Left ventricle myocardium inferior (tissue), 1 donor: ENCODE data around the gene MYRIP. TPM values are rescaled to one million over a fixed set of nuclear protein-coding genes. Genes with fewer than 3 reads are reported as not detected.

Experiments
- DNase-seq: peaks from one replicate; pipeline ENCODE4 v3.0.0-alpha.2; 2020
- H3K27ac ChIP-seq: fragments of 200-600 bp; replicated peaks from 2 replicates; pipeline ENCODE4 v1.8.0; 2021
- H3K27me3 ChIP-seq: fragments of 200-600 bp; 2 replicates; pipeline ENCODE4 v1.8.0; 2021; ENCODE audit warnings: low read depth
- H3K36me3 ChIP-seq: fragments of 200-600 bp; 2 replicates; pipeline ENCODE4 v1.8.0; 2021
- H3K4me1 ChIP-seq: fragments of 200-600 bp; 2 replicates; pipeline ENCODE4 v1.8.0; 2021
- H3K4me3 ChIP-seq: fragments of 200-600 bp; 2 replicates; pipeline ENCODE4 v1.8.0; 2021; ENCODE audit warnings: mild to moderate bottlenecking, moderate library complexity
- H3K9me3 ChIP-seq: fragments of 200-600 bp; replicated peaks from 2 replicates; pipeline ENCODE4 v1.8.0; 2021
- CTCF ChIP-seq: fragments of 200-600 bp; IDR thresholded peaks from 2 replicates; pipeline ENCODE4 v1.8.0; 2021; ENCODE audit warnings: antibody characterized with exemption, mild to moderate bottlenecking, borderline replicate concordance
- intact Hi-C: fragments of 100-400 bp; cut with micrococcal nuclease; formaldehyde crosslinking; loops from one replicate; pipeline ENCODE4 v1.11.0; 2022
- total RNA-seq: library from RNA; stranded (reverse); fragmentation: NEBNext Ultra II Directional; extraction: Animal tissue kit (Norgen Biotek cat#: 25700); gene quantifications from one replicate; pipeline ENCODE4 v1.2.1, GENCODE V29; 2021
- donor health status: DM: no; HTN: yes; CAD: no; lungs with severe emphysema.

Gene MYRIP
- total RNA-seq, 1 donor from 2014 or later, result 1.5 TPM

- no peak for TF ChIP-seq CTCF
- no peaks in the 10 kb centered on the region for H3K9me3 ChIP-seq
- intact Hi-C loops, result no loop called here
- H3K27ac ChIP-seq, result peak overlapping the region; percentile 89
- H3K4me3 ChIP-seq, result peak overlapping the region; percentile 53
- peaks cover 5% of the 10 kb centered on the region for H3K36me3 ChIP-seq
- H3K4me1 ChIP-seq, result peaks cover 46% of the 10 kb centered on the region
- H3K27me3 ChIP-seq, result no peaks in the 10 kb centered on the region
- peak; percentile 56 for DNase-seq
Measured at GRCh38 chr3:40290396-40290795, 481.0 kb downstream of the MYRIP start.

- TF ChIP-seq CTCF, result no peak
- Histone ChIP-seq H3K27me3 (no peaks in the 10 kb centered on the region), H3K4me1 (peaks cover 46% of the 10 kb centered on the region), H3K36me3 (peaks cover 5% of the 10 kb centered on the region), H3K27ac (peak overlapping the region; percentile 89), H3K9me3 (no peaks in the 10 kb centered on the region), H3K4me3 (no peak overlapping the region)
- no peak for DNase-seq
- intact Hi-C loops, result no loop called here
Measured at GRCh38 chr3:40291471-40291870, 482.1 kb downstream of the MYRIP start.

- DNase-seq, result no peak
- intact Hi-C loops, result no loop called here
Measured at GRCh38 chr3:40292637-40293349, 483.4 kb downstream of the MYRIP start.

GRCh38 chr3:40294434-40294833, 485.0 kb downstream of the MYRIP start:
- Histone ChIP-seq H3K27ac (peak overlapping the region; percentile 89), H3K9me3 (no peaks in the 10 kb centered on the region), H3K27me3 (no peaks in the 10 kb centered on the region), H3K4me3 (no peak overlapping the region), H3K36me3 (peaks cover 5% of the 10 kb centered on the region), H3K4me1 (peaks cover 44% of the 10 kb centered on the region)
- no peak for TF ChIP-seq CTCF
- DNase-seq, result no peak
- intact Hi-C loops, result no loop called here

More at GRCh38 chr3:40292637-40293349, 483.4 kb downstream of the MYRIP start:
- Histone ChIP-seq H3K27ac (peak overlapping the region; percentile 89), H3K36me3 (peaks cover 5% of the 10 kb centered on the region), H3K4me1 (peaks cover 42% of the 10 kb centered on the region), H3K9me3 (no peaks in the 10 kb centered on the region), H3K4me3 (no peak overlapping the region), H3K27me3 (no peaks in the 10 kb centered on the region)
- no peak for TF ChIP-seq CTCF

GRCh38 chr3:40298075-40298474, 488.7 kb downstream of the MYRIP start:
- Histone ChIP-seq H3K4me1 (peaks cover 35% of the 10 kb centered on the region), H3K9me3 (no peaks in the 10 kb centered on the region), H3K27me3 (no peaks in the 10 kb centered on the region), H3K4me3 (no peak overlapping the region), H3K27ac (no peak overlapping the region), H3K36me3 (peaks cover 7% of the 10 kb centered on the region)
- no peak for TF ChIP-seq CTCF
- intact Hi-C loops, result no loop called here
- no peak for DNase-seq
